Metanephros (tissue), 1 donor: ENCODE data around the gene C13orf42. TPM values are rescaled to one million over a fixed set of nuclear protein-coding genes. Genes with fewer than 3 reads are reported as not detected.

Source experiments
- total RNA-seq: library from RNA; depleted of rRNA; stranded (reverse); fragments of >200 nt; gene quantifications from one replicate; pipeline ENCODE4 v1.2.3, GENCODE V29; 2014

Gene C13orf42
- 0.41 TPM for total RNA-seq

GRCh38 chr13:51111174-51111573, at the start of gene C13orf42:
Gene C13orf42 (minus strand): TSS chr13:51111274. CDS start chr13:51111209, 65 bp downstream.

Other genes starting within 250 kb of the C13orf42 start
- 53.5 TPM for gene RNASEH2B, start 201.5 kb downstream of the C13orf42 start, total RNA-seq
- 3.7 TPM for gene FAM124A, start 111.1 kb upstream of the C13orf42 start, total RNA-seq
- not detected for gene SERPINE3, start 228.4 kb upstream of the C13orf42 start, total RNA-seq